RPMI7951 (cell line): ENCODE results near the gene TLE1. TPM values are rescaled to one million over a fixed set of nuclear protein-coding genes. Genes with fewer than 3 reads are reported as not detected.

ENCODE experiments used
- DNase-seq: peaks from one replicate; pipeline ENCODE4 v3.0.0-alpha.2; 2012; ENCODE audit warnings: low read depth
- total RNA-seq: library from RNA; depleted of rRNA; stranded (reverse); fragments of >200 nt; shearing (Covaris generic); gene quantifications from 2 replicates; pipeline ENCODE4 v1.2.3, GENCODE V29; 2014

Gene TLE1
- total RNA-seq, 1 experiment from 2014 or later: 19.2 TPM

DNA sequence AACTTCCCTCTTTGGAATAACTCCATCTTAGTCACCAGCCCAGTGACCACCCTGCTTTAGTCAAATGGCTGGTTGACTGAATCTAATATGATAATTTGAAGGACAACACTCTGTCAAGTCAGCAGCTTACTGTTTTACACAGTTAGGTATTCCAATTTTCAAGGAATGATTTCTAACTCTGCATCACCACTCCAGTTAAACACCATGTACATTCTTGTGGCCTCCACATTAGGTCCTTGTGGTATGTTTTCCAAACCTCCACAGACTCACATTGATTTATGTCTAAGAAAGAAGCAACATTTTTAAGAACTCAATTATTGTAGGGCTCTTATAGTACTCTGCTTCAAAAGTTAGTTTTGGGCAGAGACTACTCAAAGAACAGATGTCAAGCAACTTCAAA, 110.7 kb downstream of the TLE1 start:
- DNase-seq: no peak

DNA sequence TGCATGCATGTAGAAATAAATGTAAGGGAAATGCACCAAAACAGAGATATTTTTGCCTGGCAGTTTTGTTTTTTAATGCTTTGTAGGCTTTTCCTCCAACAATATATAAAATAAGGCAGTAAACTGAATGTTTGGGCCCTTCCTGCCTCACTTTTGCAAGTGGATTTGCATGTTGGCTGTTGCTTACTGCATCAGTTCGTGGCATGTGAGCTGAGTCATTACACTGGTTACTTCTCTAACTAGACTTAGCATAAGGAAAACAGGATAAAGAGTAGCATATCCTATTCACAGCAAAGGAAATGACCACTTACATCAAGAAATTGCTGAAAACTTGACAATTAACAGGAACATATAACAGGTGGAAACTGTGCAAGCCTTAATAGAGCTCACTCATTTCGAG, 113.4 kb downstream of the TLE1 start:
- DNase-seq: no peak

DNA sequence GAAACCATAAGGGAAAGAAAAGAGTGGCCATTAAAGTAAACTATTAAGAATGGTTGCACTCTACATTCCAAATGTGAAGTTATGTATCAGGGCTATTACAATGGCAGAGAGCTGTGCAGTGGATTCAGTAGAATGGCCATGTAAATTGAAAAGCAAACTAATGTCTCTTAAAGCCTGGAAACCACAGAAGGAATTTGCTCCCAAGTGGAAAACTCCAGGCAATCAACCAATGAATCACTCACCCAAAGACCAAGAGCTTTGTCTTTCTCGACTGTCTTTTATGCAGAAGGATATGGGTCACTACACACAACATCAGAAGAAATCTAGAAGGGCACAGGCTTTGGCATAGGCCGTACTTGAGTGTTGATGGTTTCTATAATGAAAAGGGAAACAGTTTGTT, 114.9 kb downstream of the TLE1 start:
- peak; percentile 81 for DNase-seq

DNA sequence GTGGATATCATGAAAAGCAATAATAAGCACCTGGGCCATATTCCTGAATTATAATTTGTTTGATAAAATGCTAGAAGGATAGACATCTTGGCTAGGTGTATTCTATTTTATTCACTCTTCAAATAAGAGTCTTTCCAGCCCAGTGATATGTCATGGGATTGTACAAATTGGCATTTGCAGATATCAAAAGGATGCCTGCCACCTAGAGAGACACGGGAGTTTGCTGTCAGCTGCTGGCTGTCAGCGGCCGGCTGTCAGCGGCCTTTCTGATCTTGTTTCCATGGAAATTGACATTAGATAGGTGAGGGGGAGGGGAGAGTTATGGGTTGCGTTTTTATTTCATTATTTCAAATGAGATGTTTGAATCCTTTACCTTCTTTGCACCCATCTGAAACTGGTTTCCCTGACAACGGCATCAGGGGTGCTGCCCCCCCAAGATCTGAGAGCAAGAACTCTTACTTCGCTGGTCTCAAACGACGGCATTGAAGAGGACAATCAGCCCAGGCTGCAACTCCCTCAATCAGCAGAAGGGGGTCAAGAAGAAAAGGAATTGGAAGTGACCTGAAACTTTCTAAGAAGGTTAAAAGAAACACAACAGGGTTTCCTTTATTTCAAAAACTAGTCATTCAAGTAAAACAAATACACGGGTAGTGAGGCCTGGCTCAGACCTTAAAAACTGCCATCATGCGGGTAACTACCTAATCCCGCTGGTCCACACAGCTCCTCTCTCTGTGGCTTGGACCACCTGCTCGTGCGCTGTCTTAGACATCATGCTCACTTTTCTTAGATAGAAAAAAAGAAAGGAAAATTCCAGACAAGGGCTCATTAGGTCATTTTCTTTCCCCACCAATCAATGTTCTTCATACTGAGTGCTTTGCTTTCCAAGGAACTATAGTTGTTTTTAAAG, 115.7 kb downstream of the TLE1 start:
- DNase-seq: no peak

DNA sequence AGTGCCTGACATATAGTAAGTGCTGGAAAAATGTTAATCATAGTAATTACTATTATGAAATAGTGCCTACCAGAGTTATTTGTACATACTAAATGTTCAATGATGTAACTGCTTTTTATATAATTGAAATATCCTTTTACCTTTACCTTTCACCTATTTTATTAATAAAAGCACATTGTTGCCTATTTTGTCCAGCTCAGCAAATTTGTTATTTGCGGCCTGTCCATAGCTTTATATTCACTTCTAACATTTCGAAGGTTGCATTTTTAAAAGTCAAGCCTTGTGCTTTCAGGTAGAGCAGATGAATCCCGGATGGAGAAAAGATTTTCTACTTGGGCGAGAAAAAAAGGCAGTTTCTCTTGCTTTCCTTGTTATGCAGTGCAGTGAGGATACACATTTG, 119.3 kb downstream of the TLE1 start:
- DNase-seq: no peak

DNA sequence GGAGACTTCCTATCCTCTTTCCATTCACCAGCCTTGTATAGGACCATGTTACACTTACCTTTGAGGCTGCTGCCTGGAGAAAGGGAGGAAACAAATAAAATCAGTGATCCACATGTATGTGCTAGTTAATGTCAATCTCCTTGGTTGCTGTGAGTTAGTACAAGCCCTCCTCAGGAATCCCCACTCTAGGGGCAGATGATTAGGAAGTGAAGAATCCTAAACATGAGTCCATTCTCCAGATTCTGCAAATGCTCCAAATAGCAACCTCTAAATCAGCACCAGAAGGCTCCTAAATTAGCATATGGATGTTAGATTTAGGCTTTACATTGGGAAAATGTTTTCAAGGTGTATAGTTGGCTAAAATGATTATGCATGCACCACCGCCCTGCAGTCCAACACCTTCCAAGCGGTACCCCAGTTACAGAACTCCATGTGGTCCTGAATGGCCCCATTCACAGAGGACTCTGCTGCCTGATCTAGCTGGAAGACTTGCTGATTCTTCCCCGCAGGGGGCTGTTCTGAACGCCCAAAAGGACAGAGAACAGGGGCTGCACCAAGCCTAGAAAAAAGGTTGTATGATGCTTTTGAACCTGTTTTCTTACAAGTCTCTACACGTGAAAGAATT, 123.2 kb downstream of the TLE1 start:
- DNase-seq: no peak

DNA sequence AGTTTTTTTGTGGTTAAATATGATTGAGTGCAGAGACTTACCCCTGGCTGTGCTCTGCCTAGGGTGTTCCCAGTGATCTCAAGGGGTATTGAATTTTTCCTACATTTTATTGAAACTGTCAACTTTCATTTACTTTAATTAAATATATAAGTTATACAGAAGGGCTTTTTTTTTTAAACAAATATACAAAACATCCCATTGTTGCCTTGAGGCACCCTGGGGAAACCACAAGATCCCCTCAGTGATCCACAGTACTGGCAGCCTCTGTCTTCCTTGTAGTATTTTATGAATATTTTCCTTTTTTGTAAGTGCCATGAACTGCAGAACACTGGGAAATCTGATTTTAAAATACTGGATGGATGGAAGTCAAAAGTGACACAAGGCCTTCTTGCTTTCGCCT, 123.7 kb downstream of the TLE1 start:
- no peak for DNase-seq

DNA sequence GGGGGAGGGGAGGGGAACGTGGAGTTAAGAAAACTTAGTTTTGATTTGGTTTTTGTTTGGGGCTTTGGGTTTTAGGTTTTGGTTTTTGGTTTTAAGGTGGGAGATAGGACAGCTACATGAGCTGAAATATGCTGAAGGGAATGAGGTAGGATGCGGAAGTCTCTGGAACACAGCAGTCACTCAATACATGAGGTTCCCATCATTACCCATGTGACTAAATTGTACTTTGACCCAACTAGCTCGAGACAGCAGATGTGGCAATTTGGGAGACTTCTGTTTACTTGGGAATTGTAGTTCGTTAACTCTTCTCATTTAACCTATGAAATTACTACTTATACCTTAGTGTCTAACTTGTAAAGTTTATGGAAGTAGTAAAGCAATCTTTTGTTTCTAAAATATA, 124.2 kb downstream of the TLE1 start:
- DNase-seq: no peak

DNA sequence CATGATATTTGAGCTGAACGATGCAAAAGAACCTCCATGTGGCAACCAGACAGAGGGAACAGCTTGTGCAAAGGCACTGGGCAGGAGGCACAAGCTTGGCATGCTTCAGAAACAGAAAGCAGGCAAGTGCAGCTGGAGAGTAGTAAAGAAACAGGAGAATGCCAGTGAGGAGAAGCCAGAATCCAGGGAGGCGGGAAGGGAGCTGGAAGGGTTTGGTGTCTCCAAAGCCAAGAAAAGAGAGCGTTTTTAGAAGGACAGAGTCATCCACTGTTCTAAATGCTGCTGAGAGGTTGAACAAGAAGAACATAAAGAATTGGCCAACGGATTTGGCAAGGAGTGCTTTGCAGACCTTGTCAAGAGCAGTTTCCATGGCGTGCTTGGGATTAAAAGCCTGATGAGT, 124.7 kb downstream of the TLE1 start:
- DNase-seq: no peak

DNA sequence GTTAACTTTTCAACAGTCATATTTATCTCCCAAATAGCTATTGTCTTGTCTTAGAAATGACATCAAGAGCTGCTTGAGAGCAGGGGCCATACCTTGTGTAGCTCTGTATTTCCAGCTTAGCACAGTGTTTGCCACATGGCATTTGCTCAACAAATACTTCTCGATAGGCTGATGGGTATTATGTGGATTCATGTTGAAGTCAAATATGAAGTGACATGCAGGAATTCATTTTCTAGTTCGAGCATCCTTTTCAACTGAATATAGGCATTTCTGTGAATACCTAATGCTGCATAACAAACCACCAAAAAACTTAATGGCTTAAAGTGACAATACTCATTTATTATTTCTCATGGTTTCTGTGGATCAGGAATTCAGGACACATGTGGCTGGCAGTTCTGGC, 125.6 kb downstream of the TLE1 start:
- DNase-seq: no peak

DNA sequence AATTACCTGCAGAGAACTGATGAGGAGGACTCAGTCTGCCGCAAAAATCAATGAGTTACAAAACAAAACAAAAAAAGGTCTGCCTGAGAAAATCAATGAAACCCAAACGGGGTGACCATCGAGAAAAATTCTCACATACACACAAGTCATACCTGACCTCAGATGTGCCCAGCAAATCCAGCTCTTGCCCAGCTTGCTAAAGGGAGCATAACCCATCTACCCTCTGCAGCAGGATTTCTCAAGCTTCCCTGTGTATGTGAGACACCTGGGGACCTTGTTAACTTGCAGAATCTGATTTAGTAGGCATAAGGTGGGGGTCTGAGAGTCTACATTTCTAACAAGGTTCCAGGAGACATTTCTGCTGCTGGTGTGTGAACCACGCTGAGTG, 126.3 kb downstream of the TLE1 start:
- DNase-seq: no peak

DNA sequence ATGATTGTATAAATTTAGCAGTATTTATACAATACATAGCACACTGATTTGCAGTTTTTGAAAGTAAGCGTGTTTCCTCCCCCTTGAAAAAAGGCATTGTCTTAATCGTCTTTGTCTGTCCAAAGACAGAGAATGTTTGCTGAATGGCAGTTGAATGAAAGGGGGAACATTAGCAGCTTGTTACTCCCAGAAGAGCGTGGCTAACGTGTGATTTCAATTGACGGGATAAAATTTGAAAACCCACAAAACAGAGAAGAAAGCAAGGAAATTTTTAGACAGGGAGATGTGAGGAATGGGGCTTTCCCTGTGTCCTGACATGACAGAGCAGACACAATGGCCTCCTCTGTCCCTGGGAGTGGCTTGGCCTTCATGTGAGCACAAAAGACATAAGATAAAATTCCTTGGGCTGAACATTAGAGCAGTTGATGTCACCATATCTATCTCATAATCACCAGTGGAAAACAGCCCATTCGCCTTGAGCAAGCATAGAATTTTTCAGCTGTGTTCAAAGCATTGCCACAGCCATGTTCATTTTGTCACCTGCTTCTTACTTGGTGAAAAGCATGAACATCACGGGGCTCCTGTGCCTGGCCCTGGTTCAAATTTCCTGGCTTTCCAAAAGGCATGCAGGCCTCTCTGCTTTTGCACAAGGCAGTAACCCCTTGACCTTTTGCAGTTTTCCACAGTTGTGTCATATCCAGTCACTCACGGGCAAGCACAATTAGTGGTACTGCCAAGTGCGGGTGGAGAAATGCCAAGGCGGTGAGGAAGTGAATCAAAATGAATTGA, 126.9 kb downstream of the TLE1 start:
- DNase-seq: peak; percentile 90

DNA sequence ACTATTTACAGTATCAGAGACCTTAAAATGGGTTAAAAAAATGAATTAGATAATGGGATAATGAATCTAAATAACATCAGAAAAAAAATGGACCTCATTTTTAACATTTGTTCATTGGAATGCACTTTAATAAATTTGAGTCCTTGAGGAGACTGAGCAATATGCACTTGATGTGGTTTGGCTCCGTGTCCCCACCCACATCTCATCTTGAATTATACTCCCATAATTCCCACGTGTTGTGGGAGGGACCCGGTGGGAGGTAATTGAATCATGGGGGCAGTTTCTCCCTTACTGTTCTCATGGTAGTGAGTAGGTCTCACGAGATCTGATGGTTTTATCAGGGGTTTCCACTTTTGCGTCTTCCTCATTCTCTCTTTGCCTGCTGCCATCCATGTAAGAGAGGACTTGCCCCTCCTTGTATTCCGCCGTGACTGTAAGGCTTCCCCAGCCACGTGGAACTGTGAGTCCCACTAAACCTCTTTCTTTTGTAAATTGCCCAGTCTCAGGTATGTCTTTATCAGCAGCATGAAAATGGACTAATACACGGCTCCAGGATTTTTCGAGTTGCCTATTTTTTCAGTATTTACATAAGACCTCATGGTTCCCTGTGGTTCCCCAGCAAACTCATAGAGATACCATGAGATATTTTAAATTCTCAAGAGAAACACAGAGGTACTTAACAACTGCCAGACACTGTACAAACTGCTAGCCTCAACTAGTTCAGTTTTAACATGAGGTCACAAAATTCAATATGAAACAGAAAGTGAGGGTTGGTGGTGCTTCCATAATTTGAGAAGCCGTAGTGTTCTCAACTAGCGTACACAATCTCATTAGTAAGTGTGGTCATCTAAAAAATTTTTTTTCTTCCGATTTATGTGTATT, 128.3 kb downstream of the TLE1 start:
- DNase-seq: no peak

DNA sequence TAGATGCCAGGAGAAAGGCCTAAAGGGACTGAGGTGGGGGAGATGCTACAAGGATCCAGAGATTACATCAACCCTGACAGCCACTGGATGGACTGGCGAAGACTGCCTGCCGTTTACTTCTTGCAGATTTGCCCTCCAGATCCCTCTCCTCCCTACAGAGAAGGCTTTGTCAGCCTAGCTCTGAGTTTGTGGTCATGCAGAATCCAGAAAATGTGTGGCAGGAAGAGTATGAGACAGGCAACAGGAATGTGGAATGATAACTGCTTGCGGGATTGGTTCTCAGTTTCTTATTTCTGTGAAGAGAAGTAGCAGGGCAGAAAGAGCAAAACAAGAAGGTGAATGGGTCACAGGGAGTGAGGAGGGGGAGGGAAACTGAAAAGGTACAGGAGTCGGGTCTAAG, 129.6 kb downstream of the TLE1 start:
- DNase-seq: peak; percentile 94

DNA sequence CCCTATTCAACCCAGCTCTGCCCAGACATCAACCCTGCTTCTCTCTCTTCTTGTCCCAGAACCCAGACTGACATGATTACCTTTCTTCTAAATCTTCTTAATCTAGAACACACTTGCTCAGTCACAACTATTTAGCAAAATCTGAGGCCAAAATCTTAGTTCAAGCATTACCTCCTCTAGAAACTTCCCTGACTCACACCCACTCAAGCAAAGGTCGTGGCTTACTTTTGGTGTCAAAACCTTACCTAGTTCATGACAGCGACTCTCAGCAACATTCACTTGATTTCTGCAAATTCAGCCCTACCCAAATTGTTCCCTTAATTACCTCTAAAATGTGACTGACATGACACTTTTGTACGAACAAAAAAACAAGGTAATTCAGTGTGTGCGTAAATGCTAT, 130.2 kb downstream of the TLE1 start:
- no peak for DNase-seq

DNA sequence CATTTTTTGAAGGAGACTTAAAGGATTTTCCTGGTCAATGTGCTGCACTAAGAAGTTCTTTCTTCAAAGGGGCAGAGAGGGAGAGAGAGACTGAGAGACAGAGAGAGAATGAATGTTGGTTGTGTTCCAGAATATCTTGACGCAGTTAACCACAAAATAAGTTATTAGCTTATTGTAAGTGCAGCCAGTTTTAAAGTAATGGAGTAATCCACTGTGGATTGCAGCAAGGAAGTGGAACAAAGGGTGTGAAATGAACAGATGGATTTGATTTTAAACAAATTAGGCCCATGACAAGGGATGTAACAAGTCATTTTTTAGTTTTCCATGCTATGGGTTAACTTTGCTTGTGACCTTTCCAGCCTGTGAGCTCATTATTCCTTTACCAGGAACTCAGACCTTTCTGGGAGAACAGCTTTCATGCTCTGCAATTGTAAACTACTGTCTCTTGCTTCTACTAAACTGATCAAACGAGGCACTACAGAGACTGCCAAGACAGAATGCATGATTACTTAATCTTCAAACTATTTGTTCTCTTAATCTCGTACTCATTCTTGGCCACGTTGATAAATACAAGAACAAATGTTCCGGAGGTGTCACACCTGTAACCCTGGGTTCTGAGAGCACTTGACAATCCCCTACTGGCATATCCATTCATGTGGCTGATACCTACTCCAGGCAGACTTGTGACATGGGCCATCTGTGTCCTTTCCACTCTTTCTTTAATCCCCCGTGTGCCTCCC, 131.1 kb downstream of the TLE1 start:
- peak; percentile 74 for DNase-seq

DNA sequence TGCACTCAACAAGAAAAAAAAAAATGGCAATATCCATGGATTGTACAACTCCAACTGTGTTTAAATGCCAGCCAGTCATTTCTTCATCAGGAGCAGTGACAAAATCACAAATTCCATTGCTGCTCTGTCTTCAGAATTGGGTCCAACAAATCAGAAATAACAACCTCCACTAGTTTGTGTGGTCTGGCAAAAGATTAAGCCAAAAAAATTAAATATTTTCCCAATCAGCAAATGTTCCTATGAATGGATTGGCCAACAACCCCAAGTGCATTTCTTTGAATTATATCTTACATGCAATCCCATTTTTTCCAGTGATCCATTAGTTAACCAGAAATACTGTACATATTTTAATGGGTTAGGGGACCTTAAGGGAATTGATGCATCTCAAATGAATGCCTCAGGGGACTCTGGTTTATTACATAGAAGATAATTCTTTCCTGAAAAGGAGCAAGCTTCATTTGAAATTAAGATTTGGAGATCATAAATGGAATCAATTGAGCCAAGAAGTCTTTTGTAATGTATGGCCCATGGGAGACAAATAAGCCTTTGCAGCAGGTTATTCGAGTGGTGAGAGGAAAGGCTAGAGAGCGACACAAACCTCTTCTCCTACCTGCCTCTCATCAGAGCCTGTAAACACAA, 131.8 kb downstream of the TLE1 start:
- no peak for DNase-seq

DNA sequence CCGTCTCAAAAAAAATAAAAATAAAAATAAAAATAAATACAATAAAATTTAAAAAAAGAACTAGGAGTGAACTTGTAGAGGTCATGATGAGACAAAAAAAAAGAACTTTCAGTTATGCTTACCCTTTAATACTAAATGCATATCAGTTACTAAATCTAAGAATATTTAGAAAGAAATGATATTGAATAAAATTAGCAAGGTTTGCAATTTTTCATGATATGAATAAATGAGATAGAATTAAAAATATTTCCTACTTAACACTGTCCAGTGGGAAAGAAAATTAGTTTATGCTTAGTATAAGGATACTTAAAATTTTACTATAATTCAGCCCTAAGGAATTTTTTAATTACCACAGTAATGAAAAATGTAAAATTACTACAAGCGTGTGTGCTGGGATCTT, 132.4 kb downstream of the TLE1 start:
- no peak for DNase-seq

DNA sequence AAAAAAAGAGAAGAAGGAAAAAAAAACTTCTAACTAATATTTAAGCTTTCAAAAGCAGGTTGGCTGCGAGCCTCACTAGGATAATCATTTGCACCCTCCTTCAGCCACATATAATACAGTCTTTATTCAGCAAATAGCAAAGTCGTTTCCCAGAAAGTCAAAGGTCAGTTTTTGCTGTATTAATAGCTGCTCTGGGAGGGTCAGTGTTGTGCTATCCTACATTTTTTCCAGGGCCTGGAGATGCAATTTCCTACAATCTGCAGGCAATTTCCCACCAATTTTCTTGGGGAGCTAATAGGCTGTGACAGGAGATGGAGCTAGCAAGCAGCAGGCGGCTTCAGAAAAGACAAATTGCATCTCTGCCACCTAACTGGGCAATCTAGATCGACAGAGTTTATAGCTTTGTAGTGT, 136.8 kb downstream of the TLE1 start:
- DNase-seq: no peak

DNA sequence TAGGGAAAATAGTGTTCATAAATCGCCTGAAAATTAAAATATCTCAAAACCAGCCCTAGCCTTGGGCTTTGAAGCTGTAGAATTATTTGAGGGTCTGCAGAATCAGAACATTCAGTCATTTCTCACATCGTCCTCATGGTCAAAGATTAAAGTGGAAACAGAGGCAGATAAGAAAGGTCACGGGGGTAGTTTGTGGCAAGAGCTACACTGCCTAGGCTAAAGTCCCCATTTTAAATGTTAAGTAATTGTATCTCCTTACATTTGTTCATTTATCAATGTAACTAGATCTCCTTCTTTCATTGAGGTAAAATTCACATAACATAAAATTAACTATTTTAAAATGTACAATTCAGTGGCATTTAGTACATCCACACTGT, 139.2 kb downstream of the TLE1 start:
- DNase-seq: no peak
